HEK293 (cell line): ENCODE data around the gene DENND10.

Experiments used
- CTCF ChIA-PET: fragments of 350-600 bp; formaldehyde crosslinking; extraction: SDS; loops from one replicate; lab custom pipeline; 2021; ENCODE audit warnings: antibody characterized with exemption; lab: Yijun Ruan, JAX
- POLR2A ChIA-PET: fragments of 300-600 bp; formaldehyde crosslinking; extraction: SDS; loops from one replicate; lab custom pipeline; 2020; ENCODE audit warnings: antibody characterized with exemption, inconsistent platforms; lab: Yijun Ruan, JAX
- H3K27ac ChIP-seq: fragments of 200-500 bp; sonication (Bioruptor generic); 2 replicates; pipeline ENCODE4 v1.5.1; 2014; ENCODE audit warnings: low read depth, low read length, control low read depth, inconsistent platforms; ENCODE audit errors: extremely low read depth
- H3K36me3 ChIP-seq, 2 experiments: fragments of 200-500 bp in 1 of 2; sonication (Bioruptor generic) in 1 of 2; 1 replicate in 1 of 2; 2 replicates in 1 of 2; pipeline ENCODE4 v1.5.1; 2014 to 2017; ENCODE audit warnings: inconsistent platforms in 2 of 2, low read length in 2 of 2; ENCODE audit not compliant: control insufficient read depth in 2 of 2, insufficient read depth in 1 of 2
- H3K4me1 ChIP-seq: fragments of 200-500 bp; sonication (Bioruptor generic); 2 replicates; pipeline ENCODE4 v1.5.1; 2014; ENCODE audit warnings: mild to moderate bottlenecking, low read length, inconsistent platforms; ENCODE audit not compliant: control insufficient read depth, insufficient read depth
- H3K4me3 ChIP-seq: 2 replicates; pipeline ENCODE4 v1.5.1; 2011; ENCODE audit warnings: low read depth, mild to moderate bottlenecking, control low read depth, low read length, moderate library complexity
- H3K9me3 ChIP-seq: fragments of 200-500 bp; sonication (Bioruptor generic); 2 replicates; pipeline ENCODE4 v1.5.1; 2014; ENCODE audit warnings: low read depth, low read length, inconsistent platforms; ENCODE audit not compliant: control insufficient read depth, insufficient read depth
- FEZF1 ChIP-seq: fragments of 450-650 bp; formaldehyde crosslinking; IDR thresholded peaks from 2 replicates; pipeline ENCODE4 v1.5.1; 2016; ENCODE audit warnings: missing biosample characterization, missing genetic modification characterization
- GLI4 ChIP-seq: fragments of 450-650 bp; formaldehyde crosslinking; IDR thresholded peaks from 2 replicates; pipeline ENCODE4 v1.5.1; 2016; ENCODE audit warnings: missing biosample characterization, missing genetic modification characterization
- HOXA7 ChIP-seq: sonication (generic); formaldehyde crosslinking; IDR thresholded peaks from 2 replicates; pipeline ENCODE4 v1.8.1; 2022; ENCODE audit warnings: missing genetic modification reagents, borderline replicate concordance
- KLF7 ChIP-seq: fragments of 450-650 bp; formaldehyde crosslinking; IDR thresholded peaks from 2 replicates; pipeline ENCODE4 v1.5.1; 2016; ENCODE audit warnings: missing biosample characterization, missing genetic modification characterization, borderline replicate concordance
- SCRT2 ChIP-seq: fragments of 450-650 bp; formaldehyde crosslinking; IDR thresholded peaks from 2 replicates; pipeline ENCODE4 v1.5.1; 2016; ENCODE audit warnings: missing biosample characterization, missing genetic modification characterization
- ZEB2 ChIP-seq: fragments of 450-650 bp; formaldehyde crosslinking; IDR thresholded peaks from 2 replicates; pipeline ENCODE4 v1.5.1; 2016; ENCODE audit warnings: missing biosample characterization, missing genetic modification characterization
- ZNF391 ChIP-seq: fragments of 450-650 bp; formaldehyde crosslinking; IDR thresholded peaks from 2 replicates; pipeline ENCODE4 v1.5.1; 2016; ENCODE audit warnings: low read depth, missing biosample characterization, missing genetic modification characterization, borderline replicate concordance
- ZNF510 ChIP-seq: fragments of 450-650 bp; formaldehyde crosslinking; IDR thresholded peaks from 2 replicates; pipeline ENCODE4 v1.5.1; 2018; ENCODE audit warnings: mild to moderate bottlenecking, missing genetic modification characterization, missing biosample characterization; ENCODE audit not compliant: insufficient replicate concordance
- ZNF623 ChIP-seq: fragments of 450-650 bp; formaldehyde crosslinking; IDR thresholded peaks from 2 replicates; pipeline ENCODE4 v1.5.1; 2016; ENCODE audit warnings: missing biosample characterization, missing genetic modification characterization
- ZNF626 ChIP-seq: fragments of 450-650 bp; sonication (Bioruptor Pico); formaldehyde crosslinking; IDR thresholded peaks from 2 replicates; pipeline ENCODE4 v1.5.1; 2018; ENCODE audit warnings: missing biosample characterization, missing genetic modification characterization, inconsistent platforms
- ZNF629 ChIP-seq: fragments of 450-650 bp; formaldehyde crosslinking; IDR thresholded peaks from 2 replicates; pipeline ENCODE4 v1.5.1; 2017; ENCODE audit warnings: missing biosample characterization, missing genetic modification characterization
- ZNF660 ChIP-seq: fragments of 450-650 bp; IDR thresholded peaks from 2 replicates; pipeline ENCODE4 v1.5.1; 2018; ENCODE audit warnings: missing biosample characterization, mild to moderate bottlenecking, missing genetic modification characterization
- ZNF664 ChIP-seq: fragments of 450-650 bp; formaldehyde crosslinking; IDR thresholded peaks from 2 replicates; pipeline ENCODE4 v1.5.1; 2016; ENCODE audit warnings: missing biosample characterization, missing genetic modification characterization
- ZNF670 ChIP-seq: fragments of 450-650 bp; formaldehyde crosslinking; IDR thresholded peaks from 2 replicates; pipeline ENCODE4 v1.5.1; 2016; ENCODE audit warnings: missing biosample characterization, missing genetic modification characterization, low read depth
- ZNF785 ChIP-seq: fragments of 450-650 bp; formaldehyde crosslinking; IDR thresholded peaks from 2 replicates; pipeline ENCODE4 v1.5.1; 2016; ENCODE audit warnings: missing biosample characterization, missing genetic modification characterization
- TF ChIP-seq, protein P1 (sequence below): fragments of 450-650 bp; formaldehyde crosslinking; conservative IDR thresholded peaks from 2 replicates; pipeline ENCODE4 v1.5.1; 2016; ENCODE audit warnings: low read depth, missing biosample characterization, missing genetic modification characterization
- TF ChIP-seq, protein P2 (sequence below): fragments of 450-650 bp; formaldehyde crosslinking; IDR thresholded peaks from 2 replicates; pipeline ENCODE4 v1.5.1; 2016; ENCODE audit warnings: missing biosample characterization, missing genetic modification characterization
- TF ChIP-seq, protein P3 (sequence below): fragments of 450-650 bp; formaldehyde crosslinking; optimal IDR thresholded peaks from 2 replicates; pipeline ENCODE3; 2016; ENCODE audit warnings: missing biosample characterization, mild to moderate bottlenecking, missing genetic modification characterization
- TF ChIP-seq, protein P4 (sequence below): fragments of 450-650 bp; formaldehyde crosslinking; IDR thresholded peaks from 2 replicates; pipeline ENCODE4 v1.5.1; 2016; ENCODE audit warnings: missing biosample characterization, missing genetic modification characterization

Gene DENND10

DNA sequence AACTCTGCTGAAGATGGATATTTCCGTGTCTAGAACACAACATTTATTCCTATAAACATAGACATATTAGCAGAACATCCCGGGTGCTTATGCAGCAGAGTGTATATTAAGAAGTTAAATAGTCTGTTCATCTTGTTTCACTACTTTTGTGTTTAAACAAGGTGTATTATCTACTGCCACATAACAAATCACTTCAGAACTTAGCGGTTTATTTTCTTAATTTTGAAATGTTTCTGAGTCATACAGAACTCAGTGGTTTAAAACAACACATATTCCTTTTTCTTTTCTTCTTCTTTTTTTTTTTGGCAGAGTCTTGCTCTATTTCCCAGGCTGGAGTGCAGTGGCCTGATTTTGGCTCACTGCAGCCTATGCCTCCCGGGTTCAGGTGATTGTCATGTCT is 25.8 kb downstream of the DENND10 start:
- CTCF ChIA-PET = no interaction called here
- H3K36me3 ChIP-seq = peaks cover 66 to 79% of the 10 kb centered on the region in 2 experiments
- H3K4me3 ChIP-seq = no peak overlapping the region
- no peak overlapping the region for H3K27ac ChIP-seq
- TF ChIP-seq, protein P1, sequence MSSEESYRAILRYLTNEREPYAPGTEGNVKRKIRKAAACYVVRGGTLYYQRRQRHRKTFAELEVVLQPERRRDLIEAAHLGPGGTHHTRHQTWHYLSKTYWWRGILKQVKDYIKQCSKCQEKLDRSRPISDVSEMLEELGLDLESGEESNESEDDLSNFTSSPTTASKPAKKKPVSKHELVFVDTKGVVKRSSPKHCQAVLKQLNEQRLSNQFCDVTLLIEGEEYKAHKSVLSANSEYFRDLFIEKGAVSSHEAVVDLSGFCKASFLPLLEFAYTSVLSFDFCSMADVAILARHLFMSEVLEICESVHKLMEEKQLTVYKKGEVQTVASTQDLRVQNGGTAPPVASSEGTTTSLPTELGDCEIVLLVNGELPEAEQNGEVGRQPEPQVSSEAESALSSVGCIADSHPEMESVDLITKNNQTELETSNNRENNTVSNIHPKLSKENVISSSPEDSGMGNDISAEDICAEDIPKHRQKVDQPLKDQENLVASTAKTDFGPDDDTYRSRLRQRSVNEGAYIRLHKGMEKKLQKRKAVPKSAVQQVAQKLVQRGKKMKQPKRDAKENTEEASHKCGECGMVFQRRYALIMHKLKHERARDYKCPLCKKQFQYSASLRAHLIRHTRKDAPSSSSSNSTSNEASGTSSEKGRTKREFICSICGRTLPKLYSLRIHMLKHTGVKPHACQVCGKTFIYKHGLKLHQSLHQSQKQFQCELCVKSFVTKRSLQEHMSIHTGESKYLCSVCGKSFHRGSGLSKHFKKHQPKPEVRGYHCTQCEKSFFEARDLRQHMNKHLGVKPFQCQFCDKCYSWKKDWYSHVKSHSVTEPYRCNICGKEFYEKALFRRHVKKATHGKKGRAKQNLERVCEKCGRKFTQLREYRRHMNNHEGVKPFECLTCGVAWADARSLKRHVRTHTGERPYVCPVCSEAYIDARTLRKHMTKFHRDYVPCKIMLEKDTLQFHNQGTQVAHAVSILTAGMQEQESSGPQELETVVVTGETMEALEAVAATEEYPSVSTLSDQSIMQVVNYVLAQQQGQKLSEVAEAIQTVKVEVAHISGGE = no peak
- no peak for TF ChIP-seq ZNF626 (tag by site-specific recombination)
- TF ChIP-seq, protein P2, sequence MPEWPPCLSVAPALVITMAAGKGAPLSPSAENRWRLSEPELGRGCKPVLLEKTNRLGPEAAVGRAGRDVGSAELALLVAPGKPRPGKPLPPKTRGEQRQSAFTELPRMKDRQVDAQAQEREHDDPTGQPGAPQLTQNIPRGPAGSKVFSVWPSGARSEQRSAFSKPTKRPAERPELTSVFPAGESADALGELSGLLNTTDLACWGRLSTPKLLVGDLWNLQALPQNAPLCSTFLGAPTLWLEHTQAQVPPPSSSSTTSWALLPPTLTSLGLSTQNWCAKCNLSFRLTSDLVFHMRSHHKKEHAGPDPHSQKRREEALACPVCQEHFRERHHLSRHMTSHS (tag by site-specific recombination) = no peak
- no peak for TF ChIP-seq ZNF629 (tag by site-specific recombination)
- no peak for TF ChIP-seq FEZF1 (tag by site-specific recombination)
- no peak for TF ChIP-seq ZNF510 (tag by site-specific recombination)
- TF ChIP-seq, protein P3, sequence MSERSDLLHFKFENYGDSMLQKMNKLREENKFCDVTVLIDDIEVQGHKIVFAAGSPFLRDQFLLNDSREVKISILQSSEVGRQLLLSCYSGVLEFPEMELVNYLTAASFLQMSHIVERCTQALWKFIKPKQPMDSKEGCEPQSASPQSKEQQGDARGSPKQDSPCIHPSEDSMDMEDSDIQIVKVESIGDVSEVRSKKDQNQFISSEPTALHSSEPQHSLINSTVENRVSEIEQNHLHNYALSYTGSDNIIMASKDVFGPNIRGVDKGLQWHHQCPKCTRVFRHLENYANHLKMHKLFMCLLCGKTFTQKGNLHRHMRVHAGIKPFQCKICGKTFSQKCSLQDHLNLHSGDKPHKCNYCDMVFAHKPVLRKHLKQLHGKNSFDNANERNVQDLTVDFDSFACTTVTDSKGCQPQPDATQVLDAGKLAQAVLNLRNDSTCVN (tag by site-specific recombination) = no peak
- no peak for TF ChIP-seq KLF7 (tag by site-specific recombination)
- TF ChIP-seq, protein P4, sequence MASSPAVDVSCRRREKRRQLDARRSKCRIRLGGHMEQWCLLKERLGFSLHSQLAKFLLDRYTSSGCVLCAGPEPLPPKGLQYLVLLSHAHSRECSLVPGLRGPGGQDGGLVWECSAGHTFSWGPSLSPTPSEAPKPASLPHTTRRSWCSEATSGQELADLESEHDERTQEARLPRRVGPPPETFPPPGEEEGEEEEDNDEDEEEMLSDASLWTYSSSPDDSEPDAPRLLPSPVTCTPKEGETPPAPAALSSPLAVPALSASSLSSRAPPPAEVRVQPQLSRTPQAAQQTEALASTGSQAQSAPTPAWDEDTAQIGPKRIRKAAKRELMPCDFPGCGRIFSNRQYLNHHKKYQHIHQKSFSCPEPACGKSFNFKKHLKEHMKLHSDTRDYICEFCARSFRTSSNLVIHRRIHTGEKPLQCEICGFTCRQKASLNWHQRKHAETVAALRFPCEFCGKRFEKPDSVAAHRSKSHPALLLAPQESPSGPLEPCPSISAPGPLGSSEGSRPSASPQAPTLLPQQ = no peak
- TF ChIP-seq ZNF391 = no peak
- no peak for TF ChIP-seq HOXA7
- no peak for TF ChIP-seq ZNF670 (tag by site-specific recombination)
- TF ChIP-seq GLI4 = no peak
- TF ChIP-seq ZNF660 (tag by site-specific recombination) = no peak
- TF ChIP-seq ZEB2 (tag by site-specific recombination) = no peak
- no peak for TF ChIP-seq ZNF785 (tag by site-specific recombination)
- TF ChIP-seq ZNF664 (tag by site-specific recombination) = no peak
- no peaks in the 10 kb centered on the region for H3K4me1 ChIP-seq
- POLR2A ChIA-PET = no interaction called here
- no peaks in the 10 kb centered on the region for H3K9me3 ChIP-seq

DNA sequence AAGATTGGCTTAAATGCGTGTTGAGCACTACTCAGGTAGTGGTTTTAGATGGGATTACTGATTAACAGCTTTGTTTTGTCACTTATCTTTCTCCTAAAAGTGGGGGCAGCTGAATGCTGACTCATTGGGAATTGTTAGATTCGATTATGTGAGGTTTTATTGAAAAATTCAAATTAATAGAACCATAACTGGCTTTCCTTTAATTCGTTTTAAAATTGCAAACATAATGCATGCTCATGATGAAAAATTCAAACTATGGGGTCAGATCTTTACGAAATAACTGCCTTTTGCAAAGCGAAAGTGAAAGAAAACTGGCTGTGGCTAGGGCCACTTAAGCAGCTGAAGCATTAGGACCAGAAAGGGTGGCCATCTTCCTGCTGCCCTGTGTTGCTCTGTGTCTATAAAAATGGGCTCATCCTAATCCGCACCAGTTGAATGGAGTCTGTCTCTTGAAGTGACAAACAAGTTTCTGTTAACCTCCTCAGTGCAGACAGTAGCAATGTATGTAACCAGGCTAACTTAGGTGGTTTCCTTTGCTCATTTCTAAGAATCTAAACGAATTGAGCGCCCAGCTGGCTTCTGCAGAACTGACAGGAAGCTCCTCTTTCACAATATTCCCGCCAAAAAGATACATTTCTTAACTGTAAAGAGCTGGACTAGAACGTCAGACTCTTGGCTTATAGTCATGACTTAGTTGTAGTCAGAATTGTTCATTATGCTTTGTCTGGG is 27.8 kb downstream of the DENND10 start:
- Histone ChIP-seq H3K36me3 (peaks cover 54 to 73% of the 10 kb centered on the region in 2 experiments), H3K4me1 (no peaks in the 10 kb centered on the region), H3K27ac (no peak overlapping the region), H3K4me3 (no peak overlapping the region), H3K9me3 (no peaks in the 10 kb centered on the region)
- CTCF ChIA-PET = interaction anchor here (1.2 kb wide), 1 partner anchor 13 kb away, joined by 4 read pairs; no protein-coding TSS in a partner anchor
- TF ChIP-seq SCRT2 (tag by site-specific recombination) (0 out of 2 replicates have a peak, but pooled peaks have one; percentile 35), ZNF623 (tag by site-specific recombination) (no peak)
- POLR2A ChIA-PET = interaction anchor here (0.7 kb wide), 1 partner anchor 388 kb away, joined by 3 read pairs; no protein-coding TSS in a partner anchor
